NT2/D1 (cell line): ENCODE measurements around the gene FYCO1.

Experiments used
- YY1 ChIP-seq: IDR thresholded peaks from 2 replicates; pipeline ENCODE4 v1.6.1; 2011; ENCODE audit not compliant: insufficient read length, insufficient read depth
- ZNF274 ChIP-seq: IDR thresholded peaks from 2 replicates; pipeline ENCODE4 v1.6.1; 2011; ENCODE audit warnings: mild to moderate bottlenecking, low read depth, low read length

GRCh38 chr3:46031747-46032146, 36.1 kb upstream of the FYCO1 start:
- TF ChIP-seq ZNF274 (no peak), YY1 (no peak)
